Neural progenitor cell (in vitro differentiated cells): Measurements from ENCODE around the gene BOLA1.

Experiments used
- CTCF ChIP-seq: fragments of 200-600 bp; sonication (generic); IDR thresholded peaks from 2 replicates; pipeline ENCODE4 v1.5.1; 2017; ENCODE audit warnings: antibody characterized with exemption, mild to moderate bottlenecking
- EZH2 ChIP-seq: fragments of 200-600 bp; sonication (generic); IDR thresholded peaks from 2 replicates; pipeline ENCODE4 v1.6.1; 2017; ENCODE audit warnings: antibody characterized with exemption, mild to moderate bottlenecking, moderate library complexity

GRCh38 chr1:149928401-149928724 is 29.0 kb downstream of the BOLA1 start:
- TF ChIP-seq CTCF (no peak), EZH2 (no peak)
